Lower leg skin (tissue), 4 donors: ENCODE results near the gene POMGNT1. TPM values are rescaled to one million over a fixed set of nuclear protein-coding genes. Genes with fewer than 3 reads are reported as not detected.

Source experiments
- DNase-seq, 2 donors: peaks; one replicate each; pipeline ENCODE4 v3.0.0-alpha.2; 2019; ENCODE audit warnings: low spot score in 2 of 2
- H3K4me3 ChIP-seq: fragments of 200-600 bp; sonication (generic); 2 replicates; pipeline ENCODE4 v1.5.1; 2017; ENCODE audit warnings: mild to moderate bottlenecking, low read depth; ENCODE audit not compliant: poor library complexity, severe bottlenecking
- POLR2A ChIP-seq, 2 donors: fragments of 450-650 bp; IDR thresholded peaks; one replicate each; pipeline ENCODE4 v1.6.1; 2016 to 2017; ENCODE audit warnings: antibody characterized with exemption in 2 of 2, mild to moderate bottlenecking in 1 of 2, moderate library complexity in 1 of 2
- whole genome bisulfite sequencing, 2 donors: methylation state at CpG; one replicate each; pipeline ENCODE4 v1.1.5; 2018; 5-methylcytosine and 5-hydroxymethylcytosine counted together
- intact Hi-C: fragments of 100-400 bp; cut with DNase I; formaldehyde crosslinking; loops from one replicate; pipeline ENCODE4 v1.15.0; 2023; ENCODE audit warnings: low total_unique reads
- total RNA-seq, 4 donors: library from RNA; depleted of rRNA; stranded (reverse); fragments of >200 nt; gene quantifications; one replicate each; pipeline ENCODE4 v1.1.0, GENCODE V29; 2016
- TF ChIP-seq, protein P1 (sequence below), 3 donors: fragments of 450-650 bp; IDR thresholded peaks; one replicate each; pipeline ENCODE4 v1.5.1; 2016; ENCODE audit warnings: antibody characterized with exemption in 3 of 3, mild to moderate bottlenecking in 3 of 3, moderate library complexity in 2 of 3

POMGNT1 gene
- total RNA-seq, 4 donors from 2014 or later: 26.4 to 46.7 (median 36.4) TPM

- intact Hi-C loops: no loop called here
- DNase-seq: no peak
- no peak overlapping the region for H3K4me3 ChIP-seq
- WGBS, 2 donors: 59 to 83% methylated on average over 2 of the region's 2 CpGs
- TF ChIP-seq POLR2A (IDR thresholded peaks at IDR 0.05): no peak
- TF ChIP-seq, protein P1, sequence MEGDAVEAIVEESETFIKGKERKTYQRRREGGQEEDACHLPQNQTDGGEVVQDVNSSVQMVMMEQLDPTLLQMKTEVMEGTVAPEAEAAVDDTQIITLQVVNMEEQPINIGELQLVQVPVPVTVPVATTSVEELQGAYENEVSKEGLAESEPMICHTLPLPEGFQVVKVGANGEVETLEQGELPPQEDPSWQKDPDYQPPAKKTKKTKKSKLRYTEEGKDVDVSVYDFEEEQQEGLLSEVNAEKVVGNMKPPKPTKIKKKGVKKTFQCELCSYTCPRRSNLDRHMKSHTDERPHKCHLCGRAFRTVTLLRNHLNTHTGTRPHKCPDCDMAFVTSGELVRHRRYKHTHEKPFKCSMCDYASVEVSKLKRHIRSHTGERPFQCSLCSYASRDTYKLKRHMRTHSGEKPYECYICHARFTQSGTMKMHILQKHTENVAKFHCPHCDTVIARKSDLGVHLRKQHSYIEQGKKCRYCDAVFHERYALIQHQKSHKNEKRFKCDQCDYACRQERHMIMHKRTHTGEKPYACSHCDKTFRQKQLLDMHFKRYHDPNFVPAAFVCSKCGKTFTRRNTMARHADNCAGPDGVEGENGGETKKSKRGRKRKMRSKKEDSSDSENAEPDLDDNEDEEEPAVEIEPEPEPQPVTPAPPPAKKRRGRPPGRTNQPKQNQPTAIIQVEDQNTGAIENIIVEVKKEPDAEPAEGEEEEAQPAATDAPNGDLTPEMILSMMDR (IDR thresholded peaks at IDR 0.05): no peak
Observed at GRCh38 chr1:46211051-46211450, 12.8 kb upstream of the POMGNT1 start.

- 95 to 97% methylated on average over 3 of the region's 3 CpGs for WGBS, 2 donors
- TF ChIP-seq, protein P1 (IDR thresholded peaks at IDR 0.05): no peak
- TF ChIP-seq POLR2A (IDR thresholded peaks at IDR 0.05): no peak
- no peak for DNase-seq
- H3K4me3 ChIP-seq: no peak overlapping the region
- intact Hi-C loops: no loop called here
Observed at GRCh38 chr1:46210561-46210960, 12.3 kb upstream of the POMGNT1 start.

DNA sequence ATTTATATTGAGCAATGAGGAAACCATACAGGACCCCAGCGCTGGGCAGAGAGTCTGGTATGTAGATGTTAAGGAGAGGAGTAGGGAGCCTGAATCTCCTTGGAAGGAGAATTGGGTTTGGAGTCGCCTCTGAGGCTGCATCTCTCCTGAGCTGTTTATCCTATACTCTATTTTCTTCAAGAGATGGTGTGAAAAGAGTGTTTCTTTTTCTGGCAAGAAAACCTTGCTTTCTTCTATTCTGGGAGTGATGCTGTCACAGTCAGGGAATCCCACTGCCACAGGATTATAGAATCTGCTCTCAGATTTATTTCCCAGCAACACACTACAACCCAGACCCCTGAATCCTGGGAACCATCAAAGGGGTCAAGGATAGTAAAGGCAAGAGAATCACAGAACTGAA, 8.2 kb upstream of the POMGNT1 start:
- no peak overlapping the region for H3K4me3 ChIP-seq
- no peak for TF ChIP-seq POLR2A (IDR thresholded peaks at IDR 0.05)
- TF ChIP-seq, protein P1 (IDR thresholded peaks at IDR 0.05): no peak
- WGBS, 2 donors: 77 to 90% methylated on average over 2 of the region's 2 CpGs
- intact Hi-C loops: no loop called here
- DNase-seq: no peak

- TF ChIP-seq POLR2A (IDR thresholded peaks at IDR 0.05): no peak
- WGBS, 2 donors: 40 to 43% methylated on average over 3 of the region's 3 CpGs
- intact Hi-C loops: no loop called here
- DNase-seq: no peak
- no peak overlapping the region for H3K4me3 ChIP-seq
Observed at GRCh38 chr1:46205791-46206190, 7.6 kb upstream of the POMGNT1 start.

DNA sequence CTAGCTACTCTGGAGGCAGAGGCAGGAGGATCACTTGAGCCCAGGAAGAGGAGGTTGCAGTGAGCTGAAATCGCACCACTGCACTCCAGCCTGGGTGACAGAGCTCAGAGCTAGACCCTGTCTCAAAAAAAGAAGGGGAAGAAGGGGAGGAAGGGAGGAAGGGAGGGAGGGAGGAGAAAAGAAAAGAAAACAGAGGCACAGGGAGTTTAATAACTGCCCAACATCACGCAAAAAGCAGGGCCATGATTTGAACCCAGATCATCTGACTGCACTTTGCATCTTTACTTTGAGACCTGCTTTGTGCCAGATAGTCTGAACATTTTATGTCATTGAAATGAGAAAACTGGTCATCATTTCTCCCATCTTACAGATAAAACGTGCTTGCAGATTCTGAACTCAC, 6.9 kb upstream of the POMGNT1 start:
- no peak overlapping the region for H3K4me3 ChIP-seq
- WGBS, 2 donors: 58 to 72% methylated on average over 3 of the region's 3 CpGs
- DNase-seq: no peak
- TF ChIP-seq, protein P1 (IDR thresholded peaks at IDR 0.05): no peak
- no peak for TF ChIP-seq POLR2A (IDR thresholded peaks at IDR 0.05)
- intact Hi-C loops: no loop called here

GRCh38 chr1:46204406-46204742, 6.1 kb upstream of the POMGNT1 start:
- WGBS, 2 donors: 7 to 17% methylated on average over 5 of the region's 5 CpGs
- TF ChIP-seq POLR2A (IDR thresholded peaks at IDR 0.05): no peak
- TF ChIP-seq, protein P1 (IDR thresholded peaks at IDR 0.05): no peak
- intact Hi-C loops: no loop called here
- DNase-seq: peak in 1 of 2 donors; percentile 90
- no peak overlapping the region for H3K4me3 ChIP-seq
